Colonic mucosa (tissue), 4 donors: ENCODE data around the gene GFRA1. TPM values are rescaled to one million over a fixed set of nuclear protein-coding genes. Genes with fewer than 3 reads are reported as not detected.
A peak's percentile ranks its signal among the peaks of the same experiment; 100 is the strongest.
"Not testable (repeated sequence)": the region's sequence is repeated elsewhere in the genome, so short reads cannot be mapped to it uniquely, and the experiment has no call there.

Source experiments
- DNase-seq: peaks from one replicate; pipeline ENCODE4 v3.0.0-alpha.2; 2020
- H3K27ac ChIP-seq: fragments of 200-600 bp; one replicate; pipeline ENCODE4 v1.8.0; 2021
- H3K27me3 ChIP-seq: fragments of 200-600 bp; one replicate; pipeline ENCODE4 v1.8.0; 2021
- H3K36me3 ChIP-seq: fragments of 200-600 bp; one replicate; pipeline ENCODE4 v1.8.0; 2021
- H3K4me1 ChIP-seq: fragments of 200-600 bp; one replicate; pipeline ENCODE4 v1.8.0; 2021; ENCODE audit warnings: mild to moderate bottlenecking
- H3K4me3 ChIP-seq: fragments of 200-600 bp; one replicate; pipeline ENCODE4 v1.8.0; 2021
- H3K9ac ChIP-seq, 2 donors: one replicate each; pipeline ENCODE4 v1.7.0; 2013; ENCODE audit warnings: control low read depth in 2 of 2, low read depth in 2 of 2, low read length in 2 of 2
- H3K9me3 ChIP-seq: fragments of 200-600 bp; one replicate; pipeline ENCODE4 v1.8.0; 2021
- intact Hi-C: fragments of 100-400 bp; cut with DNase I; formaldehyde crosslinking; loops from one replicate; pipeline ENCODE4 v1.14.1; 2022
- total RNA-seq, 2 donors: library from RNA; stranded (reverse); fragmentation: NEBNext Ultra II Directional in 1 of 2; extraction: Animal tissue kit (Norgen Biotek cat#: 25700) in 1 of 2; gene quantifications; one replicate each; pipeline ENCODE4 v1.2.1, GENCODE V29; 2021
- TF ChIP-seq, protein P1 (sequence below): fragments of 200-600 bp; IDR thresholded peaks from one replicate; pipeline ENCODE4 v1.8.0; 2022; ENCODE audit warnings: antibody characterized with exemption, mild to moderate bottlenecking
- donor health status: healthy.
- donor health status: DM: no; HTN: no; CAD: no.
- donor health status: DM: no; HTN: no; CAD: no.

GFRA1 gene
- total RNA-seq, 2 donors from 2014 or later, result 1.0 to 4.9 TPM

DNA sequence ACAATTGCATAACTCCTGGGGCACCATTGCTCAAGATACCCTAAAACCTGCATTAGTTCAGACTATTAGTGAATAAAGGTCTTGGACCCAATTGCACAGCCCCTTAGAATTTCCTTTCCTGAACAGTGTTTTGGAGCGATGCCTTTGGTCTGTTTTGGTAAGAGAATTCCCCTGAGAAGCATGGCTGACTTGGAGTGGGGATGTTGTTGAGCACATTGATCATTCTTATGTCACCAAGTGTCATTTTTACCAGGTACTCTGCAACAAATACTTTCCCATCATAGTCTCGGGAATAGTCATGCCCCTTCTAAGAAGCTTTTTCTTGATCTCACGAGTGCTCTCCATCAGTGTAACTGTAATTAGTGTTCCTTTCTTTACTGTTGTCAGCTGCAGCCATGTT is 229.7 kb downstream of the GFRA1 start:
- no peak for DNase-seq
- intact Hi-C loops, result no loop called here

DNA sequence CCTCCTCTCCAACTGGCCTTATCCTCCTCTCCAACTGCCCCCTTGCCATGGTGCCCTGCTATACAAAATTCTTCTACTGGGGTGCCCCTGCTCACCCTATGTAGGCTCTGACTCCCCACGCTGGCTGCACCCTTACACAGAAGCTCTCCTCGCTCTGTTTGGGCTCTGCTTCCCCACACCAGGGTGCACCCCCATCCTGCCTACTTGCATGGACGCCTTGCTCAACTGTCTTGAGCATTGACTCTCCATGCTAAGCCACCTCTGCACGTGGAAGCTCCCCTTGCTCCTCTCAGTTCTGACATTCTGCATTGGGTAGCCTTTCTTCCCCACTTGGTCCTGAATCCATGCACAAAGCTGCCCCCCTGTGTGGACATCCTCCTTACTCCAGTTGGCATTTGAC is 231.1 kb downstream of the GFRA1 start:
- no peaks in the 10 kb centered on the region for H3K4me1 ChIP-seq
- H3K9me3 ChIP-seq, result no peaks in the 10 kb centered on the region
- intact Hi-C loops, result no loop called here
- H3K27me3 ChIP-seq, result no peaks in the 10 kb centered on the region
- H3K36me3 ChIP-seq, result no peaks in the 10 kb centered on the region
- TF ChIP-seq, protein P1, sequence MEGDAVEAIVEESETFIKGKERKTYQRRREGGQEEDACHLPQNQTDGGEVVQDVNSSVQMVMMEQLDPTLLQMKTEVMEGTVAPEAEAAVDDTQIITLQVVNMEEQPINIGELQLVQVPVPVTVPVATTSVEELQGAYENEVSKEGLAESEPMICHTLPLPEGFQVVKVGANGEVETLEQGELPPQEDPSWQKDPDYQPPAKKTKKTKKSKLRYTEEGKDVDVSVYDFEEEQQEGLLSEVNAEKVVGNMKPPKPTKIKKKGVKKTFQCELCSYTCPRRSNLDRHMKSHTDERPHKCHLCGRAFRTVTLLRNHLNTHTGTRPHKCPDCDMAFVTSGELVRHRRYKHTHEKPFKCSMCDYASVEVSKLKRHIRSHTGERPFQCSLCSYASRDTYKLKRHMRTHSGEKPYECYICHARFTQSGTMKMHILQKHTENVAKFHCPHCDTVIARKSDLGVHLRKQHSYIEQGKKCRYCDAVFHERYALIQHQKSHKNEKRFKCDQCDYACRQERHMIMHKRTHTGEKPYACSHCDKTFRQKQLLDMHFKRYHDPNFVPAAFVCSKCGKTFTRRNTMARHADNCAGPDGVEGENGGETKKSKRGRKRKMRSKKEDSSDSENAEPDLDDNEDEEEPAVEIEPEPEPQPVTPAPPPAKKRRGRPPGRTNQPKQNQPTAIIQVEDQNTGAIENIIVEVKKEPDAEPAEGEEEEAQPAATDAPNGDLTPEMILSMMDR, result no peak
- no peak overlapping the region for H3K27ac ChIP-seq
- no peak overlapping the region for H3K4me3 ChIP-seq
- H3K9ac ChIP-seq, result no peak overlapping the region
- no peak for DNase-seq

More for the DNA sequence above, 229.7 kb downstream of the GFRA1 start:
- no peak overlapping the region for H3K9ac ChIP-seq
- H3K9me3 ChIP-seq, result no peaks in the 10 kb centered on the region
- no peaks in the 10 kb centered on the region for H3K36me3 ChIP-seq
- no peaks in the 10 kb centered on the region for H3K27me3 ChIP-seq
- TF ChIP-seq, protein P1, result no peak
- H3K4me3 ChIP-seq, result no peak overlapping the region
- no peaks in the 10 kb centered on the region for H3K4me1 ChIP-seq
- H3K27ac ChIP-seq, result no peak overlapping the region

GRCh38 chr10:116039612-116040011 is 233.4 kb downstream of the GFRA1 start:
- H3K4me3 ChIP-seq, result no peak overlapping the region
- TF ChIP-seq, protein P1, result no peak
- no peaks in the 10 kb centered on the region for H3K9me3 ChIP-seq
- intact Hi-C loops, result no loop called here
- no peaks in the 10 kb centered on the region for H3K4me1 ChIP-seq
- no peak overlapping the region for H3K9ac ChIP-seq
- no peak overlapping the region for H3K27ac ChIP-seq
- H3K27me3 ChIP-seq, result no peaks in the 10 kb centered on the region
- no peak for DNase-seq
- no peaks in the 10 kb centered on the region for H3K36me3 ChIP-seq

DNA sequence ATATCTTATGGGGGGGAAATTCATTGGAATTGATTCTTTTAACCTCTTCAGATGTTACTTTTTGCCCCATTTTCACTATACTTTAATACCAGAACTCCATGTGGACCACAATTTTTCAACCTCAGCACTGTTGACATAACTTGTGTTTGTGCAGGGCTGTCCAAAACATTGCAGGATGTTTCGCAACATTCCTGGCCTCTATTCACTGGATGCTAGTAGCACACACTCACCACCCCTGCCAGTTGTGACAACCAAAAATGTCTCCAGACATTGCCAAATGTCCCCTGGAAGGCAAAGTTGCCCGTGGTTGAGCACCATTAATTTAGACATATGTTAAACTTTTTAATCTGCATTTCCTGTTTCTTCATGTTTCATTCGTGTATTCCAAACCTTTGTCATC is 234.7 kb downstream of the GFRA1 start:
- TF ChIP-seq, protein P1, result no peak
- Histone ChIP-seq H3K9me3 (no peaks in the 10 kb centered on the region), H3K36me3 (no peaks in the 10 kb centered on the region), H3K4me1 (no peaks in the 10 kb centered on the region), H3K27me3 (no peaks in the 10 kb centered on the region), H3K9ac (no peak overlapping the region), H3K4me3 (no peak overlapping the region), H3K27ac (no peak overlapping the region)
- intact Hi-C loops, result no loop called here
- DNase-seq, result peak; percentile 32

DNA sequence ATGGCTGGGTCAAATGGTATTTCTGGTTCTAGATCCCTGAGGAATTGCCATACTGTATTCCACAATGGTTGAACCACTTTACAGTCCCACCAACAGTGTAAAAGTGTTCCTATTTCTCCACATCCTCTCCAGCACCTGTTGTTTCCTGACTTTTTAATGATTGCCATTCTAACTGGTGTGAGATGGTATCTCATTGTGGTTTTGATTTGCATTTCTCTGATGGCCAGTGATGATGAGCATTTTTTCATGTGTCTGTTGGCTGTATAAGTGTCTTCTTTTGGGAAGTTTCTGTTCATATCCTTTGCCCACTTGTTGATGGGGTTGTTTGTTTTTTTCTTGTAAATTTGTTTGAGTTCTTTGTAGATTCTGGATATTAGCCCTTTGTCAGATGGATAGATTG is 237.6 kb downstream of the GFRA1 start:
- H3K9ac ChIP-seq, intact Hi-C loops, DNase-seq, H3K4me3 ChIP-seq, H3K9me3 ChIP-seq, H3K27me3 ChIP-seq, H3K27ac ChIP-seq, H3K36me3 ChIP-seq, H3K4me1 ChIP-seq: not testable (repeated sequence)

GRCh38 chr10:116030576-116030975 is 242.4 kb downstream of the GFRA1 start:
- H3K4me3 ChIP-seq, result no peak overlapping the region
- H3K9me3 ChIP-seq, result no peaks in the 10 kb centered on the region
- no peaks in the 10 kb centered on the region for H3K27me3 ChIP-seq
- no peak for DNase-seq
- H3K36me3 ChIP-seq, result no peaks in the 10 kb centered on the region
- TF ChIP-seq, protein P1, result no peak
- intact Hi-C loops, result no loop called here
- H3K27ac ChIP-seq, result no peak overlapping the region
- no peak overlapping the region for H3K9ac ChIP-seq
- H3K4me1 ChIP-seq, result no peaks in the 10 kb centered on the region
